SU-DHL-6 (cell line): Measurements from ENCODE around the gene MYO1G.

Experiments used
- H2AFZ ChIP-seq: fragments of 200-600 bp; sonication (generic); 2 replicates; pipeline ENCODE4 v1.6.1; 2014; ENCODE audit warnings: low read depth, mild to moderate bottlenecking, moderate library complexity, mixed read lengths, antibody characterized with exemption, low read length; ENCODE audit not compliant: severe bottlenecking
- H3F3A ChIP-seq: fragments of 200-600 bp; shearing (Covaris generic); 2 replicates; pipeline ENCODE4 v1.6.0; 2016; ENCODE audit warnings: antibody characterized with exemption, mild to moderate bottlenecking; ENCODE audit not compliant: insufficient read depth
- H3K27ac ChIP-seq: fragments of 200-600 bp; sonication (generic); 2 replicates; pipeline ENCODE4 v1.5.1; 2016; ENCODE audit warnings: low read depth, mild to moderate bottlenecking, low read length, moderate library complexity, mixed read lengths
- H3K27me3 ChIP-seq: fragments of 200-600 bp; sonication (generic), shearing (Covaris generic); 2 replicates; pipeline ENCODE4 v1.6.0; 2014; ENCODE audit warnings: mild to moderate bottlenecking, low read length
- H3K36me3 ChIP-seq: fragments of 200-600 bp; sonication (generic); 2 replicates; pipeline ENCODE4 v1.6.1; 2014; ENCODE audit warnings: mild to moderate bottlenecking, low read length, mixed read lengths
- H3K4me2 ChIP-seq: fragments of 300-600, 200-600 bp; shearing (Covaris generic), sonication (generic); 2 replicates; pipeline ENCODE4 v1.6.0; 2014; ENCODE audit warnings: low read length, low read depth, mild to moderate bottlenecking; ENCODE audit not compliant: poor library complexity, severe bottlenecking
- H3K4me3 ChIP-seq: fragments of 200-600 bp; sonication (generic); 2 replicates; pipeline ENCODE4 v1.5.1; 2014; ENCODE audit warnings: antibody characterized with exemption, low read length, mild to moderate bottlenecking, mixed read lengths; ENCODE audit not compliant: insufficient read depth, poor library complexity, severe bottlenecking
- H3K79me2 ChIP-seq: fragments of 200-600 bp; sonication (generic); 2 replicates; pipeline ENCODE4 v1.6.1; 2014; ENCODE audit warnings: mild to moderate bottlenecking, low read length, moderate library complexity; ENCODE audit not compliant: insufficient read depth
- H3K9ac ChIP-seq: fragments of 200-600 bp; sonication (generic); 2 replicates; pipeline ENCODE4 v1.7.0; 2014; ENCODE audit warnings: mild to moderate bottlenecking, low read length
- H3K9me2 ChIP-seq: fragments of 200-600 bp; sonication (generic); replicated peaks from 2 replicates; pipeline ENCODE4 v1.6.1; 2014; ENCODE audit warnings: low read length; ENCODE audit not compliant: insufficient read depth
- H3K9me3 ChIP-seq: fragments of 200-600 bp; sonication (generic); 2 replicates; pipeline ENCODE4 v1.6.1; 2014; ENCODE audit warnings: low read length, mixed read lengths; ENCODE audit not compliant: insufficient read depth
- H4K20me1 ChIP-seq: fragments of 200-600 bp; sonication (generic); 2 replicates; pipeline ENCODE4 v1.6.1; 2014; ENCODE audit warnings: low read depth, mild to moderate bottlenecking, antibody characterized with exemption, low read length, moderate library complexity, mixed read lengths
- EZH2phosphoT487 ChIP-seq: fragments of 200-600 bp; sonication (generic), shearing (Covaris generic); conservative IDR thresholded peaks from 2 replicates; pipeline ENCODE4 v1.6.1; 2018; ENCODE audit warnings: mild to moderate bottlenecking, antibody characterized with exemption, low read length, moderate library complexity, mixed read lengths
- TF ChIP-seq, protein P1 (sequence below): fragments of 200-600 bp; sonication (generic); IDR thresholded peaks from one replicate; pipeline ENCODE4 v1.5.1; 2017; ENCODE audit warnings: antibody characterized with exemption, mild to moderate bottlenecking, low read length, moderate library complexity; ENCODE audit not compliant: insufficient read depth, poor library complexity, severe bottlenecking

MYO1G gene

DNA sequence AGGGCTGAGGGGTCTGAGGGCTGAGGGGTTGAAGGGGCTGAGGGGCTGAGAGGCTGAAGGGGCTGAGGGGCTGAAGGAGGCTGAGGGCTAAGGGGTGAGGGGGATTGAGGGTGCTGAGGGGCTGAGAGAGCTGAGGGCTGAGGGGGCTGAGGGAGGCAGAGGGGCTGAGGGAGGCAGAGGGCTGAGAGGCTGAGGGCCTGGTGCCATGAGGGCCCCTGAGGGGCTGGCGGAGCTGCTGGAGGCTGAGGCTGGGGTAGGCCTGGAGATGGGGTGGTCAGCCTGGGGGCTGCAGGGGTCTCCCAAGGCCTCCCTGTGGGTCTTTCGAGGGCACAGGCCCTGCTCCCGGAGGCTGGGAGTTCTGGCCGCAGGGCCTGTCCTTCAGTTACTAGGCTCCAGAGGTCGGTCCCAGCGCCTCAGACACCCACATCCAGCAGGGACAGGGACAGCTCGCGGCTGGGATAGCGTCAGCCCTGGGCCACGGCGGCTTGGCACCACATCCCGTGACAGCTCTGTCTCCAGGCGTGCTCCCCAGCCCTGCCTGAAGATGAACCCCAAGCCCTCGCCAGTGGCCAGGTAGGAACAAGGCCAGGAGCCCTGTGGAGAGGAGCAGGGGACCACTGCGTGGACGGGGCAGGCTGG is 16.9 kb downstream of the MYO1G start:
- Histone ChIP-seq H2AFZ (no peak overlapping the region), H3K9me3 (no peaks in the 10 kb centered on the region), H3K4me2 (no peak overlapping the region), H3K27ac (no peak overlapping the region), H3K9ac (no peak overlapping the region), H3F3A (no peaks in the 10 kb centered on the region), H3K27me3 (no peaks in the 10 kb centered on the region), H3K4me3 (no peak overlapping the region), H3K9me2 (no peaks in the 10 kb centered on the region), H3K36me3 (no peaks in the 10 kb centered on the region), H3K79me2 (no peaks in the 10 kb centered on the region), H4K20me1 (no peaks in the 10 kb centered on the region)
- TF ChIP-seq EZH2phosphoT487: no peak
- TF ChIP-seq, protein P1, sequence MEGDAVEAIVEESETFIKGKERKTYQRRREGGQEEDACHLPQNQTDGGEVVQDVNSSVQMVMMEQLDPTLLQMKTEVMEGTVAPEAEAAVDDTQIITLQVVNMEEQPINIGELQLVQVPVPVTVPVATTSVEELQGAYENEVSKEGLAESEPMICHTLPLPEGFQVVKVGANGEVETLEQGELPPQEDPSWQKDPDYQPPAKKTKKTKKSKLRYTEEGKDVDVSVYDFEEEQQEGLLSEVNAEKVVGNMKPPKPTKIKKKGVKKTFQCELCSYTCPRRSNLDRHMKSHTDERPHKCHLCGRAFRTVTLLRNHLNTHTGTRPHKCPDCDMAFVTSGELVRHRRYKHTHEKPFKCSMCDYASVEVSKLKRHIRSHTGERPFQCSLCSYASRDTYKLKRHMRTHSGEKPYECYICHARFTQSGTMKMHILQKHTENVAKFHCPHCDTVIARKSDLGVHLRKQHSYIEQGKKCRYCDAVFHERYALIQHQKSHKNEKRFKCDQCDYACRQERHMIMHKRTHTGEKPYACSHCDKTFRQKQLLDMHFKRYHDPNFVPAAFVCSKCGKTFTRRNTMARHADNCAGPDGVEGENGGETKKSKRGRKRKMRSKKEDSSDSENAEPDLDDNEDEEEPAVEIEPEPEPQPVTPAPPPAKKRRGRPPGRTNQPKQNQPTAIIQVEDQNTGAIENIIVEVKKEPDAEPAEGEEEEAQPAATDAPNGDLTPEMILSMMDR: no peak

DNA sequence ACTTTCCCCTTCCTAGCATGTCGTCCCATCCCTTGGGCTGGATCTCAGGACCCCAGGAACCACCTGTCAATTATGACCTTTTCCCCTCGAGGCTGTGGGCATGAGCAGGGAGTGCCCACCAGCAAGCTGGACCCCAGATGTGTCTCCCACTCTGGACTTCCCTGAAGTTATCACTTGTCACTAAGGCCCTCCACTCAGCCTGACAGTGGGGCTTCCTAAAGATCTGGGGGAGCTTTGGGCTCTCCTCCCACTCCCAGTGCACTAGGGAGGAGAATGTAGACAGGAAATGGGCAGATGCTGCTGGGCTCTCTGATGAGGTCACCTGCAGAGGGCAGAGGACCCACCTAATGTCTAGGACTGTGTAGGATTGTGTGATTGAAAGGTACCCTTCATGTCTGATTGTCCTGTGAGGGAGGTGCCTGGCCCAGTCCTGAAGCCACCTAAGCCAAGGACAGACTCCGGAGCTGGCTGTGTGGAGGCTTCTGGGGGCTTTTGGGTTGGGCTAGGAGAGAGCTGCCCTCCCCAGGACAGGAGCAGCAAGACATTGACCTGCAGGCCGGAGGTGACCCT is 18.7 kb downstream of the MYO1G start:
- H3K79me2 ChIP-seq: no peaks in the 10 kb centered on the region

DNA sequence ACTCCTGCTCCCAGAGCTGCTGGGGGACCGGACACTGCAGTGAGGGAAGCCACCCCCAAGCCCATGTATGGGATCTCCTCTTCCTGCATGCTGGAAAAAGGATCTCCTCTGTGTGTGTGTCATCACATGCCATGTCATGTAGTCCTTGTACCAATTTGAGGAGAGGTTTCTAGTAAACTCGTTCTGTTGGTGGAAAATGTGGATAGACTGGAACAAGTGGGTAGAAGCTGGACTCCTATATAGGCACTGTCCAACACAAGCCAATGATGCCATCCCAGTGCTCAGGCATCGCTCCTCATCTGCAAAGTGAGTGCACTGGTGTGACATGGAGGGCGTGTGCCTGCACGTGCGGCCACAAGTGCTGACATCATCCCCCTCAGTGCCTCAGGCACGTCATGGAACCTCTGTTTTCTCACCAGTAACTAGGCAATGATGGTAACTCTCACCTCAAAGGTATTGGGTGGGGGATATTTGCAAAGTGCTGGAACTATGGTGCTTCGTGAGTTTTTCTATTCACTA is 19.3 kb downstream of the MYO1G start:
- TF ChIP-seq EZH2phosphoT487: no peak
- TF ChIP-seq, protein P1: no peak
- no peak overlapping the region for H3K27ac ChIP-seq
- H4K20me1 ChIP-seq: no peaks in the 10 kb centered on the region
- no peaks in the 10 kb centered on the region for H3K36me3 ChIP-seq
- H3K4me3 ChIP-seq: no peak overlapping the region
- no peaks in the 10 kb centered on the region for H3K27me3 ChIP-seq
- no peaks in the 10 kb centered on the region for H3K9me2 ChIP-seq
- H3K79me2 ChIP-seq: no peaks in the 10 kb centered on the region
- H3K9ac ChIP-seq: no peak overlapping the region
- H3F3A ChIP-seq: no peaks in the 10 kb centered on the region
- H3K4me2 ChIP-seq: no peak overlapping the region
- H3K9me3 ChIP-seq: no peaks in the 10 kb centered on the region
- H2AFZ ChIP-seq: no peak overlapping the region

More for the DNA sequence above, 18.7 kb downstream of the MYO1G start:
- Histone ChIP-seq H4K20me1 (no peaks in the 10 kb centered on the region), H3K4me2 (no peak overlapping the region), H2AFZ (no peak overlapping the region), H3K4me3 (no peak overlapping the region), H3K27ac (no peak overlapping the region), H3K36me3 (no peaks in the 10 kb centered on the region), H3K27me3 (no peaks in the 10 kb centered on the region), H3F3A (no peaks in the 10 kb centered on the region), H3K9me2 (no peaks in the 10 kb centered on the region), H3K9me3 (no peaks in the 10 kb centered on the region), H3K9ac (no peak overlapping the region)
- no peak for TF ChIP-seq EZH2phosphoT487
- TF ChIP-seq, protein P1: no peak
